HG03097 (cell line): Measurements from ENCODE around the gene SEC24D.

Source experiments
- ATAC-seq: cut with Tn5 transposase; IDR thresholded peaks from one replicate; pipeline ENCODE4 v1.9.1; 2021; ENCODE audit not compliant: unreplicated experiment, low FRiP score

The SEC24D gene

GRCh38 chr4:118727360-118727759 is 108.6 kb downstream of the SEC24D start:
- no peak for ATAC-seq

- ATAC-seq: no peak
These were observed 112.6 kb downstream of the SEC24D start for GRCh38 chr4:118723369-118723768.

DNA sequence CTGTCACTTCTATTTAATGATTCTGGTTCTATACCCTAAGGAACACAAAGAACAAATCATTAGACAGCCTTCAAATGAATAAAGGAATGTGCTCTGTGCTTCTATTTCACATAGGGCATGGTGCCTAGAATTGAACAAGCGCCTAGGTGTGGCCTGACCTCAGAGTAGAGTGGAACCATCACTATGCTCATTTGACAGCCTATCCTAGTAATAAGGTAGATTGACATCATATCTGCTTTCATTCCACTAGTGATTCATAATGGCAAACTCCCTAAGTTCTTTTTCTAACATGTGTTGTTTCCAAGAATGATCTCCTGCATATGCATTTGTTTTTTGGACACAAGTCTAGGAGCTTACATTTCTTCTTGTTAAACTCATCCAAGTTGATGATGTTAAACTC is 114.2 kb downstream of the SEC24D start:
- ATAC-seq: no peak

DNA sequence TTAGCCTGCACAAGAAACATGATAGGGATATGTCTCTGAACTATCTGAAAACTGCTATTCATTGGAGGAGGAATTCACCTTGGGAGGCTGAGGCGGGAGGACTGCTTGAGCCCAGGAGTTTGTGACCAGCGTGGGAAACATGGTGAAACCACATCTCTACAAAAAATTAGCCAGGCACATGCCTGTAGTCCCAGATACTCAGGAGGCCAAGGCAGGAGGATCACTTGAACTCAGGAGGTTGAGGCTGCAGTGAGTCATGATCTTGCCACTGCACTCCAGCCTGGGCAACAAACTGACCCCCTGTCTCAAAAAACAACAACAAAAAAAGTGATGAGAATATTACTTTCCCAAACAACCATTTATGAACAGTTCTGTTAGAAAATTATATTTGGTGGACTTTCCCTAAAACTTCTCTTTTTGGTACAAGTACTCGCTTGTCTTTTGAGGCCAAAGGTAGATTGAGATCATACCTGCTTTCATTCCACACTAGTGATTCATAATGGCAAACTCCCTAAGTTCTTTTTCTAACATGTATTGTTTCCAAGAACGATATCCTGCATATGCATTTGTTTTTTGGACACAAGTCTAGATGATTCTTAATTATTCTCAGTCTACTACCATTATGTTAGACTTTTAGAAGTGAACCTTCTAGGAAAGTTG is 117.3 kb downstream of the SEC24D start:
- ATAC-seq: no peak

GRCh38 chr4:118716304-118716703 is 119.6 kb downstream of the SEC24D start:
- no peak for ATAC-seq

- no peak for ATAC-seq
These were observed 121.2 kb downstream of the SEC24D start for GRCh38 chr4:118714682-118715081.

DNA sequence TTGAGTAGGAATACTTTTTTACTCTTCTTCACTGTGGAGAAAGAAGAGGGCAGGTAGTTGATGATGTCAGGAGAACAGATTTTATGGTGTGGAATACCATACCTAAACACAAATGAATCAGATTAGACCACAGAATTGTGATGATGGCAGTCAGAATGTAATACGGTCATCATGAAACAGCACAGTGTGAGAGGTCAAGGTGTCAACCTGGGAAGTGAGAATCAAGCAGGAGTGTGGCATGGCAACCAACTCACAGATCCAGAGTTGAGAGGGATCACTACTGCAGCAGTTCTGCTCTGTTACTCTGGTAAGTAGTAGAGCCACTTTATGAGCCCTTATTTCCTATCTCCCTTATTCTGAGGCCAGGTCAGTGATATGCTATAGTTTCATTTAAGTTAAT is 123.1 kb downstream of the SEC24D start:
- no peak for ATAC-seq

GRCh38 chr4:118711052-118711451 is 124.9 kb downstream of the SEC24D start:
- ATAC-seq: no peak

GRCh38 chr4:118703118-118703517 is 132.8 kb downstream of the SEC24D start:
- ATAC-seq: no peak

GRCh38 chr4:118684873-118685811 is 150.8 kb downstream of the SEC24D start, which contains the start of gene METTL14:
Gene METTL14 (plus strand): TSS chr4:118685392. CDS start chr4:118685535, 143 bp downstream.
- ATAC-seq: peak; percentile 100

DNA sequence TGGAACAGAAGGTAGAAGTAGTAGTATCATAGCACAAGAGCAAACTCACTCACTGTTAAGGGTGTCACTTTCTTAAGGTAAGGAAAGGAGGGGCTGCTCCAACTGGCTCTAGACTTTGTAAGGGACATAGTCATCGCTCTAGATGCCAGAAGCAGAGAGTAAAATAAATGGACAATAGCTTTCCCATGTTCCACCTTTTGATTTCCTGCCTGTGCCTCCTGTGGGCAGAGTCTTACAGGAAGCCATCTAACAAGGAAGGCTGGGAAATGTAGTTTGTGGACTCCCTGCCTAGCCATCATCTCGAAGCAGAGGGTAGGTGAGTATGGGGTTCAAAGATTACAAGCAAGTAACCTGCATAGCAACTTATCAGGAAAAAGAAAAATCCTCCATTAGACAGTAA is 152.4 kb downstream of the SEC24D start:
- no peak for ATAC-seq

- no peak for ATAC-seq
These were observed 153.0 kb downstream of the SEC24D start for GRCh38 chr4:118682928-118683327.

DNA sequence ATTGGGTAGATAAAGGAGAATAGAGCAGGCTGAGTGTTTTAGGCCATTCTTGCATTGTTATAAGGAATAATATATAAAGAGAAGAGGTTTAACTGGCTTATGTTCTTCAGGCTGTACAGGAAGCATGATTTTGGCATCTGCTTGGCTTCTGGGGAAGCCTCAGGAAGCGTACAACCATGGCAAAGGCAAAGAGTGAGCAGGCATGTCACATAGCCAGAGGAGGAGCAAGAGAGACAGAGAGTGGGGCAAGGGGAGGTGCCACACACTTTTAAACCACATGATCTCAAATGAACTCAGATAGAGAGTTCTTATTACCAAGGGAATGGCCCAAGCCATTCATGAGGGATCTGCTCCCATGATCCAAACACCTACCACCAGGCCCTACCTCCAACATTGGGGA is 155.1 kb downstream of the SEC24D start:
- ATAC-seq: no peak

- ATAC-seq: no peak
These were observed 159.8 kb downstream of the SEC24D start for GRCh38 chr4:118676128-118676527.
